NCI-H1092 (cell line): ENCODE results near the gene CDC42SE1.
A peak's percentile ranks its signal among the peaks of the same experiment; 100 is the strongest.

Experiments
- DNase-seq: peaks from one replicate; lab custom pipeline; 2025; lab: John Stamatoyannopoulos, UW

The CDC42SE1 gene

DNA sequence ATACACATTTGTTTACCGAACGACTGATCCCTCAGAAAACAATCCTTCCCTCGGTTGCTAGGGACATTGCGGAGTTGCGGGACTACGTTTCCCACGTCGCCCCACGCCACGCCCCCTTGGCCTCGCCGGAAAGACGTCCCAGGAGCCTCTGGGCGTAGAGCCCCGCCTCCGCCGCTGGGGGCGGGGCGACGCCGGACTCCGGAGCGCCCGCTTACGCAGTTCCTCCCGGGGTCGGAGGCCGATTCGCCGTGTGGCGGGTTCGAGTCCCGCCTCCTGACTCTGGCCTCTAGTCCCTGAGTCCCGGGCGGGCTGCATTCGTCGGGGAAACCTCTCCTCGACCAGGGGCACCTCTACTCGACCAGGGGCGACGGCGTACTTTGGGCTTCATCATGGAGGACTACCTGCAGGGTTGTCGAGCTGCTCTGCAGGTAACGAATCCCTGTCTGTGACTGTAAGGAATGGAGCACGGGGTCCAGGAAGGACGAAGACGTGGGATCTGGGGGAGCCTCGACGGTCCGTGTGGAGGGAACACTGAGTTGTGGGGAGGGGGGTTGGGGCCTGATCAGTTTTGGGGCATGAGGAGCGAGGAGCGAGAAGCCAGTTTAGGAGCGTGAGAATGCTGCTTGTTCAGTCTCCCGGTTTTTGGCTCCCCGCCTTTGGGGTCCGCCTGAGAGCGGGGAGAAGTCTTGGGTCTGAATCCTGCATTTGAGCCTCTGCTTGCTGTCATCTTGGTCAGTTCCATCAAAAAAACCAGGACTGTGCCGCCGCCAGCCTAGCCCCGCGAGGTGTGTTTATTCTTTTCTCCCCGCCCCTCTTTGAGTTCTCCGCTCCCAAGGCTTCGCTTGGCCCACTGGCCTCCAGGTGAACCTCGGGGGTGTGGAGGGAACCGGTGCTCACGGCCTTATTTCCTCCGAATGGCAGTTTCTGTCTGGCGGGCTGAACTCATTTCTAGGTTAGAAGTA lies 50.9 kb downstream of the CDC42SE1 start, which contains the start of gene PRUNE1:
Gene PRUNE1 (plus strand): TSS at position 206 of the 962 bp plus-strand sequence. CDS start 184 bp downstream, at position 390.
- DNase-seq, result peak; percentile 97

GRCh38 chr1:151007853-151008243 lies 51.6 kb downstream of the CDC42SE1 start:
- no peak for DNase-seq

GRCh38 chr1:151006327-151007052 lies 52.9 kb downstream of the CDC42SE1 start, which contains the start of gene MINDY1:
TSS of gene MINDY1 (minus strand) at chr1:151006902. CDS start at chr1:151002617, 4,285 bp downstream.
- peak; percentile 80 for DNase-seq

GRCh38 chr1:151005729-151006319 lies 53.6 kb downstream of the CDC42SE1 start:
- no peak for DNase-seq

DNA sequence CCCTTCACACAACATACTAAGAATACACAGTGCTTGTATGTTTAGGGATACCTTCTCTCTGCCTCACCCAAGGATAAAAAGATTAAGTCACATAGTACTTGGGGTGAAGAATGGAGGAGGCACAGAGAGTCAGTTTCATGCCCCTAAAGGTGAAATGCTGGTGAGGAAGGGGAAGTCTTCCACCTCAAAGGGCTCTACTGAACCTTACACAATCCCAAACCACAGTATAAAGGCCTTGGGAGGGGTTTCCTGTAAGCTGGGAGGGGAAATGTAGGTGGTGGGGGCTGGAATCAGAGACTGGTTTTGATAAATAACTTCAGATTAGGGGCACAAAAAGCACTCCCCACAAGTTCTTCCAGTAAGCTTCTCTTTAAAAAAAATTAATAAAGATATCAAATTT lies 56.2 kb downstream of the CDC42SE1 start:
- DNase-seq, result no peak

DNA sequence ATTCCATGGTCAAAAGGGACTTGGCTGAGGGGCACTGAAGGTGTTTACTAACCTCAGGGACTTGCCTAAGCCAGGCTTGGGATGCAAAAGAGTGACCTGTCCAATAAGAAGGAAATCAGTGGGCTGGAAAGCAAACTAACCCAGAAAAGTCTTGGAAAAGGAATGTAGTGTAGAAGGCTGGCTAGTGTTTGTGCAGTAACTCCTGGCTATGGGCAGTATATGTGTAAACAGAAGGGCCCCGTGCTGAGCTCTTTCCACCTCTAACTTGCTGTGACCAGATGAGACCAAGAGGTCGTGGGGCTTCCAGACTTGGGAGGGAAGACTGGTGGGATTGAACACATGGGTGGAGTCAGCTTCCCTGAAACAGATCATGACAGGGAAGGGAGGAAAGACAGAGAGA lies 56.8 kb downstream of the CDC42SE1 start:
- DNase-seq, result no peak

- DNase-seq, result no peak
Observed at GRCh38 chr1:151002051-151002450, 57.4 kb downstream of the CDC42SE1 start.

- no peak for DNase-seq
Observed at GRCh38 chr1:151001602-151002001, 57.8 kb downstream of the CDC42SE1 start.
